ENCODE measurements around the gene PRR14.

- TF ChIP-seq ZNF274 (IDR thresholded peaks at IDR 0.05; ENCODE audit: borderline replicate concordance, extremely low read depth, low read length), result no peak
- TF ChIP-seq POLR2A (IDR thresholded peaks at IDR 0.05; ENCODE audit: control extremely low read depth in 1 of 2, low read depth in 2 of 2, low read length in 2 of 2), result no peak
- TF ChIP-seq SRF (IDR thresholded peaks at IDR 0.05; ENCODE audit: low read depth, low read length), result no peak
- no peak for TF ChIP-seq TAF7 (optimal IDR thresholded peaks at IDR 0.05; ENCODE audit: borderline replicate concordance, low read depth, low read length)
- TF ChIP-seq CTCF (IDR thresholded peaks at IDR 0.05; ENCODE audit: control extremely low read depth in 1 of 3, insufficient read depth in 1 of 3, low read depth in 1 of 3, low read length in 3 of 3), result no peak
- no peak for TF ChIP-seq RAD21 (IDR thresholded peaks at IDR 0.05 in 1 of 2, conservative IDR thresholded peaks at IDR 0.05 in 1 of 2; ENCODE audit: low read depth in 2 of 2, low read length in 2 of 2)
- no peak for TF ChIP-seq CBX5 (IDR thresholded peaks at IDR 0.05; ENCODE audit: low read depth, low read length)
- no peak for TF ChIP-seq EZH2 (IDR thresholded peaks at IDR 0.05; ENCODE audit: low read depth, low read length, severe bottlenecking)
- no peak for TF ChIP-seq RXRA (IDR thresholded peaks at IDR 0.05; ENCODE audit: insufficient read depth, low read depth, low read length)
- TF ChIP-seq POLR2AphosphoS5 (IDR thresholded peaks at IDR 0.05; ENCODE audit: low read depth, low read length), result no peak
- TF ChIP-seq HDAC2 (IDR thresholded peaks at IDR 0.05; ENCODE audit: borderline replicate concordance in 1 of 2, low read depth in 2 of 2, low read length in 2 of 2), result no peak
- TF ChIP-seq ASH2L (IDR thresholded peaks at IDR 0.05; ENCODE audit: low read length), result no peak
- TF ChIP-seq, protein P1, sequence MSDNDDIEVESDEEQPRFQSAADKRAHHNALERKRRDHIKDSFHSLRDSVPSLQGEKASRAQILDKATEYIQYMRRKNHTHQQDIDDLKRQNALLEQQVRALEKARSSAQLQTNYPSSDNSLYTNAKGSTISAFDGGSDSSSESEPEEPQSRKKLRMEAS (IDR thresholded peaks at IDR 0.05), result no peak
Measured at GRCh38 chr16:30652005-30652296, 1.2 kb downstream of the PRR14 start.

Data from H1 (cell line).